H1 (cell line): ENCODE data around the gene CCDC33.

Experiments used
- CTCF ChIP-seq, 3 experiments: IDR thresholded peaks; 1 replicate in 2 of 3; 2 replicates in 1 of 3; pipeline versions ENCODE4 v1.5.1 to v1.6.1; 2011; ENCODE audit warnings: low read length in 3 of 3, mild to moderate bottlenecking in 3 of 3, inconsistent platforms in 2 of 3, low read depth in 1 of 3, moderate library complexity in 1 of 3; ENCODE audit not compliant: insufficient read depth in 1 of 3; ENCODE audit errors: control extremely low read depth in 1 of 3
- GABPA ChIP-seq: IDR thresholded peaks from 2 replicates; pipeline ENCODE4 v1.6.1; 2011; ENCODE audit warnings: mild to moderate bottlenecking, low read length, moderate library complexity, borderline replicate concordance; ENCODE audit not compliant: insufficient read depth
- RAD21 ChIP-seq, 2 experiments: IDR thresholded peaks in 1 of 2; conservative IDR thresholded peaks in 1 of 2; 2 replicates each; pipeline ENCODE4 v1.6.1; 2011; ENCODE audit warnings: low read depth in 2 of 2, low read length in 2 of 2, improper control_type of control experiment in 1 of 2, inconsistent platforms in 1 of 2, mild to moderate bottlenecking in 1 of 2, moderate library complexity in 1 of 2
- RNF2 ChIP-seq: fragments of 200-900, 300-1000 bp; sonication (generic); IDR thresholded peaks from 2 replicates; pipeline ENCODE4 v1.7.1; 2016; ENCODE audit warnings: borderline replicate concordance, low read depth, mild to moderate bottlenecking, antibody characterized with exemption, low read length; ENCODE audit not compliant: poor library complexity, severe bottlenecking; ENCODE audit errors: missing control alignments
- YY1 ChIP-seq: IDR thresholded peaks from 2 replicates; pipeline ENCODE4 v1.6.1; 2011; ENCODE audit warnings: low read depth, mild to moderate bottlenecking, low read length
- ZNF274 ChIP-seq: IDR thresholded peaks from 2 replicates; pipeline ENCODE4 v1.7.0; 2012; ENCODE audit warnings: low read length, borderline replicate concordance; ENCODE audit errors: extremely low read depth

- no peak for TF ChIP-seq ZNF274
- TF ChIP-seq YY1: no peak
- no peak for TF ChIP-seq RNF2
- TF ChIP-seq GABPA: no peak
- no peak for TF ChIP-seq RAD21 (IDR thresholded peaks at IDR 0.05 in 1 of 2, conservative IDR thresholded peaks at IDR 0.05 in 1 of 2; ENCODE audit: low read depth in 2 of 2, low read length in 2 of 2)
- TF ChIP-seq CTCF (IDR thresholded peaks at IDR 0.05; ENCODE audit: control extremely low read depth in 1 of 3, insufficient read depth in 1 of 3, low read depth in 1 of 3, low read length in 3 of 3): no peak
Measured at GRCh38 chr15:74364936-74365597, 128.9 kb downstream of the CCDC33 start.
